Stimulated activated CD8-positive, alpha-beta memory T cell treated with anti-CD3 and anti-CD28 coated beads, Interleukin-15, amount 100 ng/mL, for 24 hours (primary cell): ENCODE data around the gene THBS4.
"Not testable (repeated sequence)": the region's sequence is repeated elsewhere in the genome, so short reads cannot be mapped to it uniquely, and the experiment has no call there.

ENCODE experiments used
- DNase-seq: peaks from one replicate; pipeline ENCODE4 v3.0.0-alpha.2; 2020; ENCODE audit warnings: low read depth

The THBS4 gene

DNA sequence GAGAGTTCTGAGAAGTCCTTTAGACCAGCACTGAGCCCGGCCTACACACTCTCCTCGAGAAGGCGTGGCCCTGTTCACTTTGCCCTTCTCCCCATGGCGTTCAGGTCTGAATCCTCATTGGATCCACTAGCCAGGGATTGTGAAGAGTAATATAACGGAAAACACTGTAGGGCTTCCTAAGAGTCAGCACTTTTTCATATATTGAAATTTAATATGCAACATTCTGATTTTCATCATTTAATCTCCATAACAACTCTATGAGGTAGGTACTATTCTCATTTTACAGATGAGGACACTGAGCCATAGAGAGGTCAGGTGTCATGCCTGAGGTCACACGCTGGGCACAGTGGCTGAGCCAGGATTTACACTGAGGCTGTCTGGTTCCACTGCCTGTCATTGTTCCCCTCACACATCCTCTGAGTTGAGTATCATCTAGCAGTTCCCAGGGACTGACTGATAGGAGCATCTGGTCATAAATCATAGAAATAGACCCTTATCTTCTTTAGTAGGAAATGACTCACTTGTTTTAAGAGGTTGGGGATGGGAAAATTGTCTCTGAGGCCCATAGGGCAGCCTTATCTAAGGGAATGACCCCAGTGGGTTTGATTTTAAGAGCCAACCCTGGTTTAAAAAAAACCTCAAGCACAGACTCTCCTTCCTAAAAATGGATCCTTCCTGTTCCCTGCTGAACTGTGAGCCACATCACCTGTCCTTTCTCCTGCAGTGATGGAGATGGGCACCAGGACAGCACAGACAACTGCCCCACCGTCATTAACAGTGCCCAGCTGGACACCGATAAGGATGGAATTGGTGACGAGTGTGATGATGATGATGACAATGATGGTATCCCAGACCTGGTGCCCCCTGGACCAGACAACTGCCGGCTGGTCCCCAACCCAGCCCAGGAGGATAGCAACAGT, 41.2 kb downstream of the THBS4 start:
- DNase-seq = no peak

DNA sequence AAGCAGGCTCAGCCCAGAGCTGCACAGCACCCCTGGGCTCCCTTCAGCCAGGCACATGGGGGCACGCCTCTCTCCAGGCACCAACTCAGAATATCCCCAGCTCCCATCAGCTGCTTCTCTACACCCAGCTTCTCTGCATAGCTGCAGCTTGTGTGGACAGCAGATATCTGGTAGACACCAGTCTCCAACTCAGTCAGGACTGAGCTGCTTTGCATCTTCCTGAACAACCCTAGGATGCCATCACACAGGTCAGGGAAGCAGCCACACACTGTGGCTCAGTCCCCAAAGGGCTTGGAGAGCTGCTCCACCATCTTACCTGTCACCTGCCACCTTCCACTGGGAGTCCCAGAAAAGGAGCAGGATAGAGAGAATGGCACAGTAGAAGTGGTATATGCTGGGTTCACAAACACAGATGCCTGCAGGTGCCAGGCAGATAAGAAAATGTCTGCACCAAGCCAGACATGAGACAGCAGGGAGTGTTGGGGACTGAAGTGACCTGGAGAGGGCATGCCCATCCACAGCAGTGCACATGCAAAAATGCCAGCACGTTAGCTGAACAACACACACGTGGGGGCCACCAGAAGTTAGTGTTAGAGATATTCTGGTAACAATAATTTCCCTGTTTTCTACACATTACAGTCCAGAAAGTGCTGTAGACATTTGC, 42.0 kb downstream of the THBS4 start:
- DNase-seq = no peak

DNA sequence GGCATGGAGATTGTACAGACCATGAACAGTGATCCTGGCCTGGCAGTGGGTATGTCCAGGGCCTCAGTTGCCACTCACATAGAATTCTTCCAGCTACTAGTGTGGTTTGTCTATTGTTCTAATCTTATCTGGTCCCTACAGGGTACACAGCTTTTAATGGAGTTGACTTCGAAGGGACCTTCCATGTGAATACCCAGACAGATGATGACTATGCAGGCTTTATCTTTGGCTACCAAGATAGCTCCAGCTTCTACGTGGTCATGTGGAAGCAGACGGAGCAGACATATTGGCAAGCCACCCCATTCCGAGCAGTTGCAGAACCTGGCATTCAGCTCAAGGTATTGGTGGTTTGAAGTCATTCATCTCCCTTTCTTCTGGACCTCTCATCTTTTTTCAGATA, 43.8 kb downstream of the THBS4 start:
- no peak for DNase-seq

DNA sequence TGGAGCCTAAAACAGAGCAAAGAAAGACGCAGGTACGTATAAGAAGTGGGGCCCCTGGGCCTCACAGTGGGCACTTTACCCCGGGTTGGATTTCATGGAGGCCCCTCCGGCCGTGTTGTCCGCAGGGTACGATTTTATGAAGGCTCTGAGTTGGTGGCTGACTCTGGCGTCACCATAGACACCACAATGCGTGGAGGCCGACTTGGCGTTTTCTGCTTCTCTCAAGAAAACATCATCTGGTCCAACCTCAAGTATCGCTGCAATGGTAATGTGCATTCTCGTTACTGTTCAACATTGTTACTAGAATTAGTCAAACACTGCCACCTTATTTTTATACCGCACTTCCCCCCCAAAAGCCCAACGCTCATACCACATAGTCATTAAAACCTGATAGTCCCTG, 47.1 kb downstream of the THBS4 start:
- no peak for DNase-seq

DNA sequence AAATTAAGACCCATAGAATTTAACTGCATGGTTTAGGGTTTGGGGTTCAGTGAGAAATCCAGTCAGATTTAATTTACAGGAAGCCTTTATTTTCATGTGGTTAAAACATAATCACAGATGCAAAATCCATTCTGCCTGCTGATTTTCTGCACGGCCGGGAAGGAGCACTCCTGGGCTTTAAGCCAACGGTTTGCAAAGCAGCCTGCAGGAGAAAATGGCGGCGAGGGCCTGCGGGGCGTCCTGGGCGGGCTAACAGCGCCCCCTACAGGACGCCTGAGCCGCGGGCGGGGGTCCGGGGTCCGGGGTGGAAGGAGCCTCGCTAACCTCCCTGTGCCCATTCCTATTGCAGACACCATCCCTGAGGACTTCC, 47.6 kb downstream of the THBS4 start:
- peak; percentile 50 for DNase-seq

DNA sequence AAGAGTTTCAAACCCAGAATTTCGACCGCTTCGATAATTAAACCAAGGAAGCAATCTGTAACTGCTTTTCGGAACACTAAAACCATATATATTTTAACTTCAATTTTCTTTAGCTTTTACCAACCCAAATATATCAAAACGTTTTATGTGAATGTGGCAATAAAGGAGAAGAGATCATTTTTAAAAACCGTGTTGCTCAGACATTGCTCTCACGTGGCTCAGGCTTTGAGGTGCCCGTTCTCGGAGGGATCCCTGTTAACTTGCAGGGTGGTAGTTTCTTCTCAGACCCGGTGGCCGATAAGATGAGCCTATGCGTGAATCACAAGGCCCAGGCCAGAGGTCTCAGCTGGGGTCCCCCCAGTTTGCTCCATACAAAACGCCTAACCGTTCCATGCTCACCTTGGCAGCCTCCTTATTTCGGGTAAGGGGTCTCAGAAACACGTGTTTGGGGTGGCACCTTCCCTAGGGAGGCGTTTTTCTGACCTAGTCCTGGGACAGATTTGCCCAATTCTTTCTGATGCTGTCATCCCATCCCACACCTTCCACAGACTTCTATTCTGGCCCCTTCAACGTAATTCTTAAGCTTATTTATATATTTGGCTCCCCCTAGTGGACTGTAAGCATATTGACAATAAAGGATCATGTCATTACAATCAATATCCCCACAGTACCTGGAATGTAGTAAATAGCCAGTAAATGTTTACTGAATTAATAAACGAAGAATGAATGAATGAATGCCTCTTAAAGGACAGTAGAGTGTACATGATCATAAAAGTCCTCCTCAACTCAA, 48.1 kb downstream of the THBS4 start:
- DNase-seq = no peak

DNA sequence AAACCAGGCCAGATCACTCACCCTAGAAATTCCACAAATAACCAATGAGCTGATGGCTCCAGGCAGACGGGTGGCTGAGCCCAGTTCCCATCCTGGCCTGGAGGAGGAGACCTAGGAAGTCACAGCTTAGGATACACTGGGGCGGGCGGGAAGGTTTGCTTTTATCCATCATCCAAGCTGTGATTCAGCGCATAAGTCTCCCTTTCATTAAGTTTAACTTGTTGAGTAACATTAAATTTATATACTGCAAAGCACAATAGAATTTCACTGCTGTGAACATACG, 55.7 kb downstream of the THBS4 start:
- no peak for DNase-seq

DNA sequence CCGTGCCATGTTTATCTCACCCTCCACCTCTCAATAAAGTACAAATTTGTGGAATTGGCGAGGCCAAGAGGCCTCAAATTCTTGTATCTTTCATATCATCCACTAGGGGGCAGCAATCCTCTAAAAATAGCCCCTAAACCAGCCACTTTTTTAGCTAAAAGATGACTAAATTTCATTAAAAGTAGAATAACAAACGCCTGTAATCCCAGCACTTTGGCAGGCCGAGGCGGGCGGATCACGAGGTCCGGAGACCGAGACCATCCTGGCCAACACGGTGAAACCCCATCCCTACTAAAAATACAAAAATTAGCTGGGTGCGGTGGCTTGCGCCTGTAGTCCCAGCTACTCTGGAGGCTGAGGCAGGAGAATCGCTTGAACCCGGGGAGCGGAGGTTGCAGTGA, 56.6 kb downstream of the THBS4 start:
- not testable (repeated sequence) for DNase-seq

DNA sequence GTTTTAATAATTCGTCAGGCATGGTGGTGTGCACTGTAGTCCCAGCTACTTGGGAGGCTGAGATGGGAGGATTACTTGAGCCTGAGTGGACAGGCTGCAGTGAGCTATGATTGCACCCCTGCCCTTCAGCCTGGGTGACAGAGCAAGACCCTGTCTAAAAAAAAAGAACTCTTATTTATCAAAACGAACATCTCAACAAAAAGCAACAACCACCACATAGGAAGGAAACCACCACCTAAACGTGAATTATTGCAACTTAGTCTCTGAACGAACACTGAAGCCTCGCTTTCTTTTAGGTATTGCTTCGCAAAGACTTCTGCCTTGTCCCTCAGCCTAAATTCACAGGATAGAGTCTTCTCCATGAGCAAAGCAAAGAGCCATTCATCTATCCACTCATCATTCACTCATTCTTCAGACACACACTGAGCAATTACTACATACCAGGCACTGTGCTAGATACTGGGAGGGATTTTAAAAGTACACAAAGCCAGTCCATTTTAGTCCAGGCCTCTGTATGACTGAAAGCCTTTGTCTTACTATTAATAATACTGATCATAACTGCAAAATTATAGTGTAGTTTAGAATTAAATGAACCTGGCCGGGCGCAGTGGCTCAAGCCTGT, 57.4 kb downstream of the THBS4 start:
- DNase-seq = no peak

DNA sequence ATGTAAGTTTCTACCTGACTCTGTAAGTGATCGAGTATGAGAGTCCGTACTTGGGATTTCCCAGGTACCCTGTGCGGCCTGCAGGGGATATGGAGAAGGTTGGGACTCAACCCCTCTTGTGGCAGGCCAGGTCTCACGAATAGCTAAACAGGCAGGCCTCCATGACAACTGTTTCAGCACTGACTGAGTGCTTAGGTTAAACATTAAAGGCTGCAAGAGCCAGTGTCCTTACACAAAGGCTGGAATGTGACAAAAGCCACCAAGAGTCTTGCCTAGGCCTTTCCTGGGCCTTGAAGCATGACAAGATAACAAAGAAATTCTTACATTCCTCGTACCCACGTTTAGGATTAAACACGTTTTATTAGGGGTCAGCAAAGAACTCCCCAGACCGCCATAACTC, 58.6 kb downstream of the THBS4 start:
- DNase-seq = no peak

DNA sequence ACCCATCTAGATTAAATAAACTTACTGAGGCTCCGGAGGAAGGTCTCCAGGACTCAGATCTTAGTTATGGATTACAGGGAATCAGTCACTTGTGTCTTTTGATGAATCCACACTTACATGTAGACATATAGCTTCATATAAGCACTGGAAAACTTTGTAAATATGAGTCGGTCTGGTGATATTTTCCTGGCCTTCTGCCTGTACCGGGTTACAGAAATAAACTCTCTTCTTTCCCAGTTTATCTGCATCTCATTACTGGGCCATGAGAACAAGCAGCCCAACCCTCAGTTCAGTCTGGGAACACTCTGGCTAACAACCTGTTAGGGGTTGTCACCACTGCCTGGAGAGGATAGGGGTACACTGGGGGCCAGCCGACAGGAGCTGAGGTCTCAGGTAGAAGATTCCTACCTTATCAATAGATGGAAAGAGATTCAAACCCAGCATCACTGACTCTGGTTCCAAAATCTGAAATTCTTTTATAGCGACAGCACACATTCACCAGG, 59.1 kb downstream of the THBS4 start:
- DNase-seq = no peak

DNA sequence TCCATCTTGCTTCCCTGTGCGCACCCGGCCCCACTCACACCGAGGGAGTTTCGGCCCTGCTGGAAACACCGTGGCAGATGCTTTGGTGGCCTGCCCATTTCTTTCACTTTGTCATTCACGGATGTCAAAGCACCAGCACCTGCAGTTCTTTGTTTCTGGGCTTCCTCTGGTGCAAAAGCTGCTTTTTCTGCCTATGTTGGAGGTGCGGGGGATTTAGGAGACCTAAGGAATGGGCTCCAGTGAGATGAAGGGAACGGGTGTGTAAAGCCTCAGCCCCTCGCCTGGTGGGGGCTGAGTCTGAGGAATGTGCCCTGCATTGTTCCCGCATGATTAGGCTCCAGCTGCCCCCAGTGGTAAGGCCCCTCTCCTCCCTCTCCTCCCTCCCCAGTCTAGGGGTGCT, 62.3 kb downstream of the THBS4 start:
- DNase-seq = no peak

DNA sequence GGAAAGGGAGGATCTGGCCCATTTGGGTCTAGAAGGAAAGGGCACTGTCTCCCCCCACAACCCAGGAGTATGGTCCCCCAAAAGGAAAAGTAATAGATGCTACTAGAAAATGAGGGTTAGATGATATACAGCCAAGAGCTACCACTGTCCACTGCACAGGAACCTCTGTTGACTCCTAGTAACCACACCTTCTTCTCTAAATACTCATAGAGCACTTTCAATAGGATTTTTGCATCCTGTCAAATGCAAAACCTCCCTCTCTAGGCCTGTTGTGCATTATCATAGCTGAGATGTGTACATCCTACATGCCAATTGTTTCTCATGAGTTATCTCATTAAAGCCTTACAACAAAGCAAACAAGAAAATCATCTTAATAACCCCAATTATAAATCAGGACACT, 66.8 kb downstream of the THBS4 start:
- no peak for DNase-seq

DNA sequence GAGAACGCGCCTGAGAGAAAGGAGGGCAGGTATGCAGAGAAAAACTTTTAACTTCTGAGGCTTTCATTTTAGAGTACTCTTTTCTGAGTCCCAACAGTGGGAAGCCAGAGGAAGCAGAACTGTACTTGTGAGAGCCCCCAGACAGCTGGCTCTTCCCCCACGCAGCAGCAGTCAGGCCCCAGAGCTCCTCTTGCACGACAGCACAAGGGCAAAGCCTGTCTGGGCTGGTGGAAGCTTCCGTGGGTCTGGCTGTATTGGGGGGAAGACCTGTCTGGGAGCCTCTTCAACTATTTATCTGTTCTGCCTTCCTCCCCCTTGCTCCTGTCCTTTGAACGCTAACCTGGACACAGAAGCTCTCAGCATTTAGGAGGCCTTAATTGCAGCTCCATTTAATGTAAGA, 68.2 kb downstream of the THBS4 start:
- DNase-seq = no peak

DNA sequence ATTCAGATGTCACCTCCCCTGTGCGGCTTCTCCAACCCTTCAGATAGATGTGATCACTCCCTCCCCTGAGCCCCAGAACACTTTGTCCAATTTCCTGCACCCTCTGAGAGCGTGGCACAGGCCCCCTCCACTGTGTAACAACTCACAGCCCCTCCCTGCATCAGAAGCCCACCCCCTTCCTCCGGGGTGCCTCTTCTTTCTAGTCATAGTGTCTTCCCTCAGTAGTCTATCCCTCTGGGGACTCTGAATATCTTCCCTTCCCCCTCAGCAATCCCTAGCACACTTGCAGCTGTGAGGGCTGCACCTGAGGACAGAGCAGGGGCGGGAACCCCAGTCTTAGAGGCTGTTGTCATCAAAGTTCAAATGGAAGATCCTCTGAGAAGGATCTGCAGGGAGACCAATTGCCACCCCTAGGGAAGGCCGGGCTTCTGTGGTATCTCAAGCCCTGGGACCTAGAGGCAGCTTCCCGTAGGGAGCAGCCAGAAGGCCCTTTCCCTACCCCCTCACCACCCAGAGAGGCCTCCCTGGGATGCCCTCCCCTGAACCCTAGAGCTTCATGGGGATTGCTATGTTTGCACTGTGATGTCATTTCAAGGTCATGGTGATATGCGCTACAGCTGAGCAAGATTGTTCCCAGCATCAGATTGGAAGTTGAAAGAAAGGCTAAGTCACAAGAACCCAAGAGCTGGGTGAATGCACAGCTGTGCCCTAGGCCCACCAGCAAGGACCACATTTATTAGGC, 70.7 kb downstream of the THBS4 start:
- DNase-seq = no peak

DNA sequence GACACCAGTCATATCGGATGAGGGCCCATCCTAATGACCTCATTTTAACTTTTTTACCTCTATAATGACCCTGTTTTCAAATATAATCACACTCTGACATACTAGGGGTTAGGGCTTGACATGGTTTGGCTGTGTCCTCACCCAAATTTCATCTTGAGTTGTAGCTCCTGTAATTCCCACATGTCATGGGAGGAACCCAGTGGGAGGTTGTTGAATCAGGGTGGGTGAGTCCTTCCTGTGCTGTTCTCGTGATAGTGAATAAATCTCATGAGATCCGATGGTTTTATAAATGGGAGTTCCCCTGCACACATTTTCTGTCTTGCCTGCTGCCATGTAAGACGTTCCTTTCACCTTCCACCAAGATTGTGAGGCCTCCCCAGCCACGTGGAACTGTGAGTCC, 71.8 kb downstream of the THBS4 start:
- no peak for DNase-seq

DNA sequence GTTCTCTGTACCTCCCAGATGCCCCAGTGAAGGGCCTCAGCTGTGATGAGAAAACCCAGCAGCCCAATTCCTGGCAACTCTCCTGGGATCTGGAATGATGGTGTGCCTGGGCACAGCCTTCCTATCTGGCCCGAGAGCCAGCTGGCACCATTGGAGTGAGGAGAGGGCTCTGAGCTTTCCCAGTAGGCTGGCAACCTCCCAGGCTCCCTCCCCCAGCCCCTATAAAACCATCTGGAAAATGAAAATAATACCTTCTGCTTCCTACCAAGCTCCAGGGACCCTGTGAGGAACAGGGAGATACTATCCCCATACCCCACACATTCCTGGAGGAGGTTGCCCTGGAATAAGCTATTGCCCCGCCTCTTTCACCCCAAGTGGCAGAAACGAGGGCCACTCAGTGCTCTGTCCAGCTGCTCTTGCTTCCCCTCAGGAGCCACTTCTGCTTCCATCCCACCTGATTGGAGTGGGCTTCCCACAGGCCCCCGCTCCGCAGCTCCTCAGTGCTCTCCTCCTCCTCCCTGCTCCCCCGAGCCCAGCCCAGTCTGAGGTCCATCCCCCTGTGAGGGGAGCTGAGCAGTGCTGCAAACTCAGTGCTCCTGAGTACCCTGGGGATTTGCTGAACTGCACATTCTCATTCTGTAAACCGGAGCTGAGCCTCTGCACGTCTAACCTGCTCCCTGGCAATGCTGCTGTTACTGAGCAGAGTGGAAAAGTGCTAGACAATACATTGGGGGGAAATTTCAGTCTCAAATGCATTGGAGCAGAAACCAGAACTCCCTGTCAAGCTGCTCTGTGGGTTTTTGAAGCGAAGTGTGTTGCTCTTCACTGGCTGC, 74.7 kb downstream of the THBS4 start:
- no peak for DNase-seq

DNA sequence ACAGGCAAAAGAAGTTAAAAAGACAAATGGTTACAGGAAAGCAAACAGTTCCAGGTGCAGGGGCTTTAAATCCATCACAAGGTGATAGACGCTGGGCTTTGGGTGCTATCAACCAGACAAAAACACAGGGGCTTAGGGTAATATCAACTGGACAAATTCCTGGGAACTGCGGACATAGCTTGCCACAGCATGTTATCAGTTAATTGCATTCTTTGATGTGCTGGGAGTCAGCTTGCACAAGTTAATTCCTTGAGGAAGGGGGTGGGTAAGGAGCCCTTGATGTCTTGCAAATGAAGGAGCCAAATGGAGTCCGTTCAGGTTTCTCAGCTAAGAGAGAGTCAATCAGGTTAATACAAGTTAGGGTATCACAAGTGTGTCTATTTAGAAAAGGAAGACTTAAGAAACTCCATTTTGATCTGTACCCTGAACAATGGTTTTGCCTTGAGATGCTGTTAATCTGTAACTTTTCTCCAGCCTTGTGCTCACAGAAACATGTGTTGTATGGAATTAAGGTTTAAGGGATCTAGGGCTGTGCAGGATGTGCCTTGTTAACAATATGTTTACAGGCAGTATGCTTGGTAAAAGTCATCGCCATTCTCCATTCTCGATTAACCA, 76.3 kb downstream of the THBS4 start:
- DNase-seq = not testable (repeated sequence)

DNA sequence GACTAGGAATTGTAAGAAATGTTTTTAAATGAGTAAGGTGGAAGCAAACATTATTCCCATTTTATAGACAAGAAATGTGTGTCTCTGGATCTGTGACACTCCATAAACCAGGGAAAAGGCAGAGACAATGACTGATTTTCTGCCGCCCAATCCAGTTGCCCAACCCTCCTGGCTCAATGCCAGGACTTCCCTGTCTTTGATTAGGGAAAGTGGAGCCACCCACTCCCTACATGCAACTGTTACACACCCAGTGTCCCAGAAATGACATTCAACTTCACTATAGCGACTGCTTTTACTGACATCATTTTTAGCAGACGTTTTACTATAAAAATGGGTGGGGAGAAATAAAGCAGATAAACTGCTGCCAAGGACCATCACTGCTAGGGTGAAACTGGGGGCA, 79.7 kb downstream of the THBS4 start:
- no peak for DNase-seq

DNA sequence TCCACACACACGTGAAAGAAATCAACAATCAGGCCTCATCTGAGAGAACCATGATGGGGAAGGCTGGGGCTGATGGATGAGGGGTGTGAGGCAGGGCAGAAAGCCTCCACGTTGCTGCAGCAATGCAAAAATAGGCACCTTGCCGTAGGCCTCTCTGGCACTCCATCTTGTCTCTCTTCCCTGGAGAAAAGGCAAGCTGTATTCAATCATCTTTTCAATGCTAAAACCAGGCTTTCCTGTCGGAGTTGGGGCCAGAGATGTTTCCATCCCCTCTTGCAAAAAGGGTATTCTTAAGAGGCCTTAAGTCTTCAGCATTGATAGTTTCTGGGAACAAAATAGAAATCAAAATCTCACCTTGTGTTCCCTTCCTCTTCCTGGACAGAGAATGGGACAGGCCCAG, 80.9 kb downstream of the THBS4 start:
- DNase-seq = no peak
